Stimulated activated CD4-positive, alpha-beta T cell treated with anti-CD3 and anti-CD28 coated beads, Interleukin-12 subunit alpha, Interleukin-12 subunit beta, amount 100 ng/mL, for 24 hours (primary cell): Measurements from ENCODE around the gene AHRR.

Experiments
- DNase-seq, 2 experiments: peaks; one replicate each; pipeline ENCODE4 v3.0.0-alpha.2; 2020; ENCODE audit warnings: low read depth in 2 of 2

Gene AHRR

DNA sequence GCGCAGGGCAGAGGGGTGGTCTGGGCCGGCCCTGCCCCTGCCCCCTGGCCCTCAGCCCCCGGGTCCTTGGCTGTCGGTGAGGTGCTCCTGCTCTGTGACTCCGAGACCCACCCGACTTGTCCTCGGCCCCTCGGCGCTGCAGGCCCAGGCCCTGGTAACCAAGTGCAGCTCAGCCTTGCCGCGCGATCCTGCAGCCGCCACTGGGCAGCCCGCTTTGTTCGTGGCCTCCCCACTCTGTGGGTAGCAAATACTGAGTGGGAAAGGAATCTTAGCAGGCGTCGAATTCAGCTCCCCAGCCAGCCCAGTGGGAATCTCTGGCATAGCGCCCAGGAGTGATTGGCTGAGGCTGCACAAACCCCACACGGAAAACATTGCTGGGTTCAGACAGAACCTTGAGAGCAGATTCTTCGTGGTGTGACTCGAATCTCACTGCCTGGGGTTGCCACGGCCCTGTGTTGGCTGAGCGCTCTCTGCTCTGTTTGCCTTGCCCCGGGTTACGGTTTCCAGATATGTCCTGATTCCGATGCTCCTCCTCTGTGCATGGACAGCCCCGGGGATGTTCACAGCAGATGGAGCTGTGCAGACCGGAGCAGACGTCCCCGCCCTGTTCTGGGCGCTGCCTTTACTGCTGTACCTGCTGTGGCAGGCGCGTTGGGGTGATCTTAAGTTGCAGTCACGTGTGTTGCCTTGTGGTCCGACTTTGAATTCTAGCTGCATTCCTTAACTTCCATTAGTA lies 108.1 kb downstream of the AHRR start:
- no peak for DNase-seq

GRCh38 chr5:430214-430925 lies 108.9 kb downstream of the AHRR start:
- no peak for DNase-seq

GRCh38 chr5:431001-431710 lies 109.6 kb downstream of the AHRR start:
- peak in 1 of 2 experiments; percentile 44 for DNase-seq

DNA sequence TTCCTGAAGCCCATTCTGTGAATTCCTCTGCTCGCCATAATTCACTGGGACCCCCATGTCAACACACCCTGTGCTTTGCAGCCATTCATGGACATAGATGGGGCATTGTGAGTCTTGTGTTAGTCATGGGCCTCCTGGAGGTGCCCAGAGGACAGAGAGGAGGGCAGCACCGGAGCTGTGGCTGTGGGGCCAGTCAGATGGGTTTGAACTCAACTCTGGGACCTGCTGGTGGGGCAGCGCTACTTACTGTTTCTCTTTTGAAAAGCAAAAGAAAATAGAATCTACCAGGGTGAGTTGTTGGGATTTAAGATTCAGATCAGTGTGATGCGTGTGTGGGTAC lies 110.2 kb downstream of the AHRR start:
- DNase-seq, result no peak

- DNase-seq, result no peak
These were observed 110.8 kb downstream of the AHRR start for GRCh38 chr5:432201-432927.

DNA sequence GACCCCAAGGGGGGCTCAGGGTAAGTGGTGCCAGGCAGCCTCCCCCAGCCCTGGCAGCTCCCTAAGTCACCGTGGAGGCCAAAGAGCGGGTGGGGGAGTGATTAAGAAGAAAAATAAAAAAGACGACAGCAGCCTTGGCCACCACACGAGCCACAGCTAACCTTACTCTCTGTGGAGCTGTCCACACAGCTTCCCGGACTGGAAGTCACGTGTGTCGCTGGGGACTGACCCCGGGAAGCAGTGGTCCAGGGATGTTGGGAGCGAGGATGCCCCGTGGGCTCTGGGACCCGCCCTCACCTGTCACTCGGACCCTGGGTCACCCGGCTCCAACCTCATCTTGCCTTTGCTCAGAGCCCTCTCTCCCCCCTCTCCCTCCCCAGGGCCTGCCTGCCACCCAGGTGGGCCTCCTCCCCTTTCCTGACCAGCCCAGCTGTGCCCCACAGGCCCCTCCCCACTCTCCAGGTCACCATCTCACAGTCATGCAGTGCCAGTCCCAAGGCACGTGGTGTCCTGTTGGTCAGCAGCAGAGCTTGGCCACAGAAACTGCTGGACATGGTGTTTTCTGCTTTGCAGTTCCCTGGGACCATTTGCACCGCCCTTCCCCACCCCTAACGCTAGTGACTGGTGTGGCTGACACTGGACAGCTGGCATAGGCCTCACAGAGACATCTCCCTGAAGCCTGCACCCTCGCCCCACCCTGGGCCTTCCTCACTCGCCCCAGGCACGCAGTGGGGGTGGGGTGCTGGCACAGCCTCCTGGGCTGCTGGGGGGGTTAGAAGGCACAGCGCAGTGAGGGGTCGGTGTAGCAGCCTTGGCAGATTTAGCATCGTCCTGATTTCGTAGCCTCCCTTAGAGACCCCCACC lies 111.6 kb downstream of the AHRR start:
- DNase-seq, result no peak

- DNase-seq, result no peak
These were observed 112.3 kb downstream of the AHRR start for GRCh38 chr5:433836-434235.

- no peak for DNase-seq
These were observed 113.1 kb downstream of the AHRR start for GRCh38 chr5:434443-435146.

GRCh38 chr5:435156-435790 lies 113.8 kb downstream of the AHRR start:
- no peak for DNase-seq

- DNase-seq, result no peak
These were observed 114.6 kb downstream of the AHRR start for GRCh38 chr5:435961-436640.

GRCh38 chr5:436641-436975 lies 115.1 kb downstream of the AHRR start:
- no peak for DNase-seq

DNA sequence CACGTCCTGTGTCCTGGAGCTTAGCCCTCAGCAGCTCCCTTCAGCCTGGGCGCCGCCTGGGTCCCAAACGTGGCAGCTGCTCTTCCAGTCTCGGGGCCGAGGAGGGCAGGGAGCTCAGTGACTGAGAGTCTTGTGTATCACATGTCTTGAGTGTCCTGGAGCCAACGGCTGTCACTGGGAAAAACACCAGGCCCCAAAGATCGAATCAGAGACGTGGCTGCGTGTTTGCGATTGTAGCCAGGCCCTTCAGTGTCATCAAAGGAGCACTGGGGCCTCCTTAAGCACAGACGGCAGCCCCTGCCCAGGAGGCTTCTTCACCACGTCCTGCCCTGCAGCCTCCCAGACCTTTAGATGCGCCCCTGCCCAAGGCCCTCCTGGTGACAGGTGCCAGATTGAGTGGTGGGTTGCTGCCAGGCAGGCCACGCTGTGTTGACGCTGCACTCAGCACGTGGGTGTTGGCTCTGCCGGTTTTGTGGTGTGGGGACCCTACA lies 115.8 kb downstream of the AHRR start:
- DNase-seq, result no peak

DNA sequence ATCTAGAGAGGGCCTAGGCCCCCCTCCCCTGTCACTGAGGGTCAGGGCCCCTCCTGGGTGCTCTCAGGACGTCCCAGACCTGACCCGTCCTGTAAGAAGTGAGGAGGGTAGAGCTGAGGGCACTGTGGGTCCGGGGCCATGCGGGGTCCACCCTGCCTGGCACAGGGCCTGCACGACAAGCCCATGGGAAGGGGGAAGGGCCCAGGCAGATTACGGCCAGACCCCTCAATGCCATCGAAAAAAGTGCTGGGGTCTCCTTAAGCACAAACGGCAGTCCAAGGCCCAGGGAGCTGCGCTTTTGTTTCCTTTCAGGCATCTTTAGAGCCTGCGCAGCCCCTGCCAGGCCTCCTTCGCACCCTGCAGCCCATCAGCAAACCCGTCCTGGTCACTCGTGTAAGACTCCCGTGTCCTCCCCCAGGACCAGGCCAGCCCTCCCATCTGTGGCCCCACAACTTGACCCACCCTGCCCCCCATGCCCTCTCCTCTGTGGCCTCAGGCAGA lies 117.0 kb downstream of the AHRR start:
- DNase-seq, result no peak

DNA sequence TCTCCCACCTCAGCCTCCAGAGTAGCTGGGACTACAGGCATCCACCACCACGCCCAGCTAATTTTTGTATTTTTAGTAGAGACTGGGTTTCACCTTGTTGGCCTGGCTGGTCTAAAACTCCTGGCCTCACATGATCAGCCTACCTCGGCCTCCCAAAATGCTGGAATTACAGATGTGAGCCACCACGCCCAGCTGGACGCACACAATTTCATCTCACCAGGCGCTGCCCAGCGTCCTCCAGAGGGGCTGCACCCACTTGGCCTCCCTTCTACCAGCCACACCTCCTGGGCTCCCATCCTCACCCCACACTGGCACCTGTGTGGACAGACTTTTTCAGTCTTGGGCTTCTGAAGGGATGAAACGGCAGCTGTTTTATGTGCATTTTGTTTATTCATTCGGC lies 117.7 kb downstream of the AHRR start:
- DNase-seq, result no peak

GRCh38 chr5:439636-440035 lies 118.1 kb downstream of the AHRR start:
- no peak for DNase-seq

GRCh38 chr5:440401-441201 lies 119.1 kb downstream of the AHRR start:
- DNase-seq, result no peak

- DNase-seq, result no peak
These were observed 120.5 kb downstream of the AHRR start for GRCh38 chr5:441996-442334.
